ENCODE measurements around the gene CHD2.

The CHD2 gene

GRCh38 chr15:92887869-92888268 lies 12.3 kb upstream of the CHD2 start:
- TF ChIP-seq, protein P1, sequence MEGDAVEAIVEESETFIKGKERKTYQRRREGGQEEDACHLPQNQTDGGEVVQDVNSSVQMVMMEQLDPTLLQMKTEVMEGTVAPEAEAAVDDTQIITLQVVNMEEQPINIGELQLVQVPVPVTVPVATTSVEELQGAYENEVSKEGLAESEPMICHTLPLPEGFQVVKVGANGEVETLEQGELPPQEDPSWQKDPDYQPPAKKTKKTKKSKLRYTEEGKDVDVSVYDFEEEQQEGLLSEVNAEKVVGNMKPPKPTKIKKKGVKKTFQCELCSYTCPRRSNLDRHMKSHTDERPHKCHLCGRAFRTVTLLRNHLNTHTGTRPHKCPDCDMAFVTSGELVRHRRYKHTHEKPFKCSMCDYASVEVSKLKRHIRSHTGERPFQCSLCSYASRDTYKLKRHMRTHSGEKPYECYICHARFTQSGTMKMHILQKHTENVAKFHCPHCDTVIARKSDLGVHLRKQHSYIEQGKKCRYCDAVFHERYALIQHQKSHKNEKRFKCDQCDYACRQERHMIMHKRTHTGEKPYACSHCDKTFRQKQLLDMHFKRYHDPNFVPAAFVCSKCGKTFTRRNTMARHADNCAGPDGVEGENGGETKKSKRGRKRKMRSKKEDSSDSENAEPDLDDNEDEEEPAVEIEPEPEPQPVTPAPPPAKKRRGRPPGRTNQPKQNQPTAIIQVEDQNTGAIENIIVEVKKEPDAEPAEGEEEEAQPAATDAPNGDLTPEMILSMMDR (IDR thresholded peaks at IDR 0.05; ENCODE audit: unreplicated experiment in 3 of 3): no peak
- H3K9me3 Mint-ChIP-seq: no peaks in the 10 kb centered on the region
- peaks cover 41% of the 10 kb centered on the region for H3K4me1 Mint-ChIP-seq
- peak overlapping the region in 2 of 3 experiments; percentile 31 to 70 for H3K4me3 Mint-ChIP-seq
- H3K27me3 Mint-ChIP-seq (ENCODE audit: low read depth): no peaks in the 10 kb centered on the region
- H3K36me3 Mint-ChIP-seq (ENCODE audit: low read depth): peaks cover 87% of the 10 kb centered on the region
- H3K27ac Mint-ChIP-seq: peak overlapping the region in 2 of 3 experiments; percentile 39 to 45

- no peaks in the 10 kb centered on the region for H3K27me3 Mint-ChIP-seq (ENCODE audit: low read depth)
- TF ChIP-seq, protein P1 (IDR thresholded peaks at IDR 0.05; ENCODE audit: unreplicated experiment in 3 of 3): no peak
- H3K4me1 Mint-ChIP-seq: peaks cover 41% of the 10 kb centered on the region
- H3K36me3 Mint-ChIP-seq (ENCODE audit: low read depth): peaks cover 90% of the 10 kb centered on the region
- no peaks in the 10 kb centered on the region for H3K9me3 Mint-ChIP-seq
- peak overlapping the region in 2 of 3 experiments; percentile 8 to 26 for H3K4me3 Mint-ChIP-seq
- peak overlapping the region; percentile 39 to 82 (median 68) for H3K27ac Mint-ChIP-seq
Observed at GRCh38 chr15:92889390-92890107, 10.6 kb upstream of the CHD2 start.

GRCh38 chr15:92891533-92892200 lies 8.5 kb upstream of the CHD2 start:
- Mint-ChIP-seq H3K27ac (peak overlapping the region; percentile 47 to 71 (median 51)), H3K36me3 (ENCODE audit: low read depth) (peaks cover 87% of the 10 kb centered on the region), H3K9me3 (no peaks in the 10 kb centered on the region), H3K4me1 (peaks cover 48% of the 10 kb centered on the region), H3K4me3 (no peak overlapping the region), H3K27me3 (ENCODE audit: low read depth) (no peaks in the 10 kb centered on the region)
- TF ChIP-seq, protein P1 (IDR thresholded peaks at IDR 0.05; ENCODE audit: unreplicated experiment in 3 of 3): no peak

GRCh38 chr15:92892201-92892555 lies 7.9 kb upstream of the CHD2 start:
- Mint-ChIP-seq H3K4me3 (no peak overlapping the region), H3K9me3 (no peaks in the 10 kb centered on the region), H3K27me3 (ENCODE audit: low read depth) (no peaks in the 10 kb centered on the region)

DNA sequence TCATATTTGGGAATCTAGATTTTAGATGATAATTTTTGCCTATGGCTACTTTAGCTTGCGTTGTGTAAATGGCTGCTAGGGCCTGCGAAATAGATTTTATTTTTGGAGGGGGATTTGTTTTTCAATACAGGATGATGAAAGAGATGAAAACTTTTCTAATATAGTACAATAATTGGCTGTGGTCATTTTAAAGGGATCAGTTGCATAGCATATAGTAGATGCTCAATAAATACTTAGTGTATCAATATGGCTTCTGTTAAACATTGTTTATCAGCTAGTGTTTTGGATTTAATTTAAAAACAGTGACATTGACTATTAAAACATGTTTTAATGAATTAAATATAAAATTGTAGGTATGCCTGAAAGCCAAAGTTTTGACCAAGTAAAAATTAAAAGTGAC lies 6.9 kb upstream of the CHD2 start:
- Mint-ChIP-seq H3K27ac (no peak overlapping the region), H3K4me3 (no peak overlapping the region), H3K27me3 (ENCODE audit: low read depth) (no peaks in the 10 kb centered on the region), H3K36me3 (ENCODE audit: low read depth) (peaks cover 89% of the 10 kb centered on the region), H3K9me3 (no peaks in the 10 kb centered on the region), H3K4me1 (peaks cover 43% of the 10 kb centered on the region)
- TF ChIP-seq, protein P1 (IDR thresholded peaks at IDR 0.05; ENCODE audit: unreplicated experiment in 3 of 3): no peak

More at GRCh38 chr15:92892201-92892555, 7.9 kb upstream of the CHD2 start:
- peaks cover 87% of the 10 kb centered on the region for H3K36me3 Mint-ChIP-seq (ENCODE audit: low read depth)
- peaks cover 48% of the 10 kb centered on the region for H3K4me1 Mint-ChIP-seq
- TF ChIP-seq, protein P1 (IDR thresholded peaks at IDR 0.05; ENCODE audit: unreplicated experiment in 3 of 3): no peak
- H3K27ac Mint-ChIP-seq: no peak overlapping the region
